HepG2 (cell line): ENCODE results near the gene SNAI3. TPM values are rescaled to one million over a fixed set of nuclear protein-coding genes. Genes with fewer than 3 reads are reported as not detected.

Experiments
- IRF2 ChIP-seq: IDR thresholded peaks from 2 replicates; pipeline ENCODE4 v1.6.1; 2018; ENCODE audit warnings: missing genetic modification reagents, missing compliant biosample characterization
- PHF21A ChIP-seq: sonication (generic); formaldehyde crosslinking; IDR thresholded peaks from 2 replicates; pipeline ENCODE4 v1.5.0; 2020; ENCODE audit warnings: mild to moderate bottlenecking, missing genetic modification reagents
- POLR2G ChIP-seq: fragments of 200-400 bp; formaldehyde crosslinking; IDR thresholded peaks from 2 replicates; pipeline ENCODE4 v1.6.1; 2018; ENCODE audit warnings: mild to moderate bottlenecking, low read depth, low read length, moderate library complexity
- ZFYVE20 ChIP-seq: sonication (generic); formaldehyde crosslinking; IDR thresholded peaks from 2 replicates; pipeline ENCODE4 v1.8.0; 2023; ENCODE audit warnings: low read depth, mild to moderate bottlenecking, moderate library complexity, missing genetic modification reagents, borderline replicate concordance
- ZNF143 ChIP-seq: sonication (generic); formaldehyde crosslinking; IDR thresholded peaks from 2 replicates; pipeline ENCODE4 v1.4.0; 2020; ENCODE audit warnings: missing genetic modification reagents
- ZSCAN25 ChIP-seq: sonication (generic); formaldehyde crosslinking; IDR thresholded peaks from 2 replicates; pipeline ENCODE4 v1.8.0; 2022; ENCODE audit warnings: mild to moderate bottlenecking, missing genetic modification reagents
- polyA plus RNA-seq, 8 experiments: library from polyadenylated mRNA; depleted of rRNA in 3 of 8; stranded (reverse) in 7 of 8; unstranded in 1 of 8; fragments of >200 nt; fragmentation: Illumina TruSeq in 4 of 8; extraction: Trizol in 4 of 8; gene quantifications; 2 replicates each; pipeline versions ENCODE4 v1.2.1 to v1.2.3, GENCODE V29; 2011 to 2016; ENCODE audit warnings: low read depth in 4 of 8, missing spikeins in 1 of 8, mixed read lengths in 1 of 8; ENCODE audit not compliant: insufficient read depth in 1 of 8
- total RNA-seq, 5 experiments: library from RNA; depleted of rRNA; stranded (reverse); fragments of >200 nt; fragmentation: Illumina TruSeq; extraction: Trizol; gene quantifications; 2 replicates each; pipeline ENCODE4 v1.2.3, GENCODE V29; 2016; ENCODE audit warnings: low read depth in 1 of 5
- TF ChIP-seq, protein P1 (sequence below): sonication (generic); formaldehyde crosslinking; IDR thresholded peaks from 2 replicates; pipeline ENCODE4 v1.5.1; 2020; ENCODE audit warnings: mild to moderate bottlenecking, missing genetic modification reagents, borderline replicate concordance
- TF ChIP-seq, protein P2 (sequence below): sonication (generic); formaldehyde crosslinking; IDR thresholded peaks from 2 replicates; pipeline ENCODE4 v1.5.0; 2020; ENCODE audit warnings: mild to moderate bottlenecking, missing genetic modification reagents, borderline replicate concordance
- TF ChIP-seq, protein P3 (sequence below), 2 experiments: sonication (generic) in 1 of 2; formaldehyde crosslinking in 1 of 2; IDR thresholded peaks; 2 replicates each; pipeline versions ENCODE4 v1.4.0 to v1.6.1; 2016 to 2020; ENCODE audit warnings: borderline replicate concordance in 1 of 2, low read depth in 1 of 2, mild to moderate bottlenecking in 1 of 2, missing genetic modification reagents in 1 of 2

Gene SNAI3
- total and polyA plus RNA-seq, 2 of the 13 experiments (the other 11 are each of a cell fraction or from before 2014, with no cell fraction given) = 0.09 to 0.18 TPM

DNA sequence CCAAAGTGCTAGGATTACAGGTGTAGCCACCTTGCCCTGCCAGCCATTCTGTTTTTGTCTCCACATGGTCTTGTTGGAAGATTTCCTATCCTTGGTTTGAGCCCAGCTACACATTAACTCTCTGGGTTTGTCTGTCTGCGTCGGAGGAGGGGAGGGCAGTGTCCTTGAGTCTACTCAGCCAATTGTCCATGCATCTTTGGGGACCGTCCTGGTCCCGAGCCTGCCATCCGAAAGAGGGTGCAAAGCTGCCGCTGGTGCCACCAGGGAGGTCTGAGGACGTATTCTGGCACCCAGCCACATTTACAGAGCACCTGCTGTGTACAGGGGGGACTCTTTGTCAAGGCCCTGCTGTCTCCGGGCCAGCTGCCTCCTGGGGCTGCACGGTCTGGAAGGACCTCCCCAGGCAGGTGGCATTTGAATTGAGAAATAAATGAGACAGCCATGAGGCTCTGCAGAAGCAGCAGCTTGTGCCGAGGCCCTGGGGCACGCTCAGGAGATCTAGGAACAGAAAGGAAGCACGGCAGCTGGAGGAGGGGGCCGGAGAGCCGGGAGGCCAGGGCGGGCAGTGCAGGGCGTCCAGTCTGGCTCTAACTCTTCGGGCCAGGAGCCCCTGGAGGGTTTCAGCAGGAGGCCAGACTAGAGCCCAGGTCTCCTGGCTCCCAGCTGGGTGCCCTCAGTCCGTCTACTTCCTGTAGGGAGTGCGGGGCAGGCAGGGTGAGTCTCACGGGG, 36.9 kb downstream of the SNAI3 start (continued):
- TF ChIP-seq, protein P1, sequence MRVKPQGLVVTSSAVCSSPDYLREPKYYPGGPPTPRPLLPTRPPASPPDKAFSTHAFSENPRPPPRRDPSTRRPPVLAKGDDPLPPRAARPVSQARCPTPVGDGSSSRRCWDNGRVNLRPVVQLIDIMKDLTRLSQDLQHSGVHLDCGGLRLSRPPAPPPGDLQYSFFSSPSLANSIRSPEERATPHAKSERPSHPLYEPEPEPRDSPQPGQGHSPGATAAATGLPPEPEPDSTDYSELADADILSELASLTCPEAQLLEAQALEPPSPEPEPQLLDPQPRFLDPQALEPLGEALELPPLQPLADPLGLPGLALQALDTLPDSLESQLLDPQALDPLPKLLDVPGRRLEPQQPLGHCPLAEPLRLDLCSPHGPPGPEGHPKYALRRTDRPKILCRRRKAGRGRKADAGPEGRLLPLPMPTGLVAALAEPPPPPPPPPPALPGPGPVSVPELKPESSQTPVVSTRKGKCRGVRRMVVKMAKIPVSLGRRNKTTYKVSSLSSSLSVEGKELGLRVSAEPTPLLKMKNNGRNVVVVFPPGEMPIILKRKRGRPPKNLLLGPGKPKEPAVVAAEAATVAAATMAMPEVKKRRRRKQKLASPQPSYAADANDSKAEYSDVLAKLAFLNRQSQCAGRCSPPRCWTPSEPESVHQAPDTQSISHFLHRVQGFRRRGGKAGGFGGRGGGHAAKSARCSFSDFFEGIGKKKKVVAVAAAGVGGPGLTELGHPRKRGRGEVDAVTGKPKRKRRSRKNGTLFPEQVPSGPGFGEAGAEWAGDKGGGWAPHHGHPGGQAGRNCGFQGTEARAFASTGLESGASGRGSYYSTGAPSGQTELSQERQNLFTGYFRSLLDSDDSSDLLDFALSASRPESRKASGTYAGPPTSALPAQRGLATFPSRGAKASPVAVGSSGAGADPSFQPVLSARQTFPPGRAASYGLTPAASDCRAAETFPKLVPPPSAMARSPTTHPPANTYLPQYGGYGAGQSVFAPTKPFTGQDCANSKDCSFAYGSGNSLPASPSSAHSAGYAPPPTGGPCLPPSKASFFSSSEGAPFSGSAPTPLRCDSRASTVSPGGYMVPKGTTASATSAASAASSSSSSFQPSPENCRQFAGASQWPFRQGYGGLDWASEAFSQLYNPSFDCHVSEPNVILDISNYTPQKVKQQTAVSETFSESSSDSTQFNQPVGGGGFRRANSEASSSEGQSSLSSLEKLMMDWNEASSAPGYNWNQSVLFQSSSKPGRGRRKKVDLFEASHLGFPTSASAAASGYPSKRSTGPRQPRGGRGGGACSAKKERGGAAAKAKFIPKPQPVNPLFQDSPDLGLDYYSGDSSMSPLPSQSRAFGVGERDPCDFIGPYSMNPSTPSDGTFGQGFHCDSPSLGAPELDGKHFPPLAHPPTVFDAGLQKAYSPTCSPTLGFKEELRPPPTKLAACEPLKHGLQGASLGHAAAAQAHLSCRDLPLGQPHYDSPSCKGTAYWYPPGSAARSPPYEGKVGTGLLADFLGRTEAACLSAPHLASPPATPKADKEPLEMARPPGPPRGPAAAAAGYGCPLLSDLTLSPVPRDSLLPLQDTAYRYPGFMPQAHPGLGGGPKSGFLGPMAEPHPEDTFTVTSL (CRISPR knock-in tag) = no peak
- no peak for TF ChIP-seq POLR2G
- TF ChIP-seq IRF2 (CRISPR knock-in tag) = no peak
- no peak for TF ChIP-seq ZFYVE20 (CRISPR knock-in tag)
- TF ChIP-seq, protein P2, sequence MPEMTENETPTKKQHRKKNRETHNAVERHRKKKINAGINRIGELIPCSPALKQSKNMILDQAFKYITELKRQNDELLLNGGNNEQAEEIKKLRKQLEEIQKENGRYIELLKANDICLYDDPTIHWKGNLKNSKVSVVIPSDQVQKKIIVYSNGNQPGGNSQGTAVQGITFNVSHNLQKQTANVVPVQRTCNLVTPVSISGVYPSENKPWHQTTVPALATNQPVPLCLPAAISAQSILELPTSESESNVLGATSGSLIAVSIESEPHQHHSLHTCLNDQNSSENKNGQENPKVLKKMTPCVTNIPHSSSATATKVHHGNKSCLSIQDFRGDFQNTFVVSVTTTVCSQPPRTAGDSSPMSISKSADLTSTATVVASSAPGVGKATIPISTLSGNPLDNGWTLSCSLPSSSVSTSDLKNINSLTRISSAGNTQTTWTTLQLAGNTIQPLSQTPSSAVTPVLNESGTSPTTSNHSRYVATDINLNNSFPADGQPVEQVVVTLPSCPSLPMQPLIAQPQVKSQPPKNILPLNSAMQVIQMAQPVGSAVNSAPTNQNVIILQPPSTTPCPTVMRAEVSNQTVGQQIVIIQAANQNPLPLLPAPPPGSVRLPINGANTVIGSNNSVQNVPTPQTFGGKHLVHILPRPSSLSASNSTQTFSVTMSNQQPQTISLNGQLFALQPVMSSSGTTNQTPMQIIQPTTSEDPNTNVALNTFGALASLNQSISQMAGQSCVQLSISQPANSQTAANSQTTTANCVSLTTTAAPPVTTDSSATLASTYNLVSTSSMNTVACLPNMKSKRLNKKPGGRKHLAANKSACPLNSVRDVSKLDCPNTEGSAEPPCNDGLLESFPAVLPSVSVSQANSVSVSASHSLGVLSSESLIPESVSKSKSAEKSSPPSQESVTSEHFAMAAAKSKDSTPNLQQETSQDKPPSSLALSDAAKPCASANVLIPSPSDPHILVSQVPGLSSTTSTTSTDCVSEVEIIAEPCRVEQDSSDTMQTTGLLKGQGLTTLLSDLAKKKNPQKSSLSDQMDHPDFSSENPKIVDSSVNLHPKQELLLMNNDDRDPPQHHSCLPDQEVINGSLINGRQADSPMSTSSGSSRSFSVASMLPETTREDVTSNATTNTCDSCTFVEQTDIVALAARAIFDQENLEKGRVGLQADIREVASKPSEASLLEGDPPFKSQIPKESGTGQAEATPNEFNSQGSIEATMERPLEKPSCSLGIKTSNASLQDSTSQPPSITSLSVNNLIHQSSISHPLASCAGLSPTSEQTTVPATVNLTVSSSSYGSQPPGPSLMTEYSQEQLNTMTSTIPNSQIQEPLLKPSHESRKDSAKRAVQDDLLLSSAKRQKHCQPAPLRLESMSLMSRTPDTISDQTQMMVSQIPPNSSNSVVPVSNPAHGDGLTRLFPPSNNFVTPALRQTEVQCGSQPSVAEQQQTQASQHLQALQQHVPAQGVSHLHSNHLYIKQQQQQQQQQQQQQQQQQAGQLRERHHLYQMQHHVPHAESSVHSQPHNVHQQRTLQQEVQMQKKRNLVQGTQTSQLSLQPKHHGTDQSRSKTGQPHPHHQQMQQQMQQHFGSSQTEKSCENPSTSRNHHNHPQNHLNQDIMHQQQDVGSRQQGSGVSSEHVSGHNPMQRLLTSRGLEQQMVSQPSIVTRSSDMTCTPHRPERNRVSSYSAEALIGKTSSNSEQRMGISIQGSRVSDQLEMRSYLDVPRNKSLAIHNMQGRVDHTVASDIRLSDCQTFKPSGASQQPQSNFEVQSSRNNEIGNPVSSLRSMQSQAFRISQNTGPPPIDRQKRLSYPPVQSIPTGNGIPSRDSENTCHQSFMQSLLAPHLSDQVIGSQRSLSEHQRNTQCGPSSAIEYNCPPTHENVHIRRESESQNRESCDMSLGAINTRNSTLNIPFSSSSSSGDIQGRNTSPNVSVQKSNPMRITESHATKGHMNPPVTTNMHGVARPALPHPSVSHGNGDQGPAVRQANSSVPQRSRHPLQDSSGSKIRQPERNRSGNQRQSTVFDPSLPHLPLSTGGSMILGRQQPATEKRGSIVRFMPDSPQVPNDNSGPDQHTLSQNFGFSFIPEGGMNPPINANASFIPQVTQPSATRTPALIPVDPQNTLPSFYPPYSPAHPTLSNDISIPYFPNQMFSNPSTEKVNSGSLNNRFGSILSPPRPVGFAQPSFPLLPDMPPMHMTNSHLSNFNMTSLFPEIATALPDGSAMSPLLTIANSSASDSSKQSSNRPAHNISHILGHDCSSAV (CRISPR knock-in tag) = peak; percentile 45; the same call in 1 of the 2 replicates
- no peak for TF ChIP-seq ZNF143
- TF ChIP-seq, protein P3, sequence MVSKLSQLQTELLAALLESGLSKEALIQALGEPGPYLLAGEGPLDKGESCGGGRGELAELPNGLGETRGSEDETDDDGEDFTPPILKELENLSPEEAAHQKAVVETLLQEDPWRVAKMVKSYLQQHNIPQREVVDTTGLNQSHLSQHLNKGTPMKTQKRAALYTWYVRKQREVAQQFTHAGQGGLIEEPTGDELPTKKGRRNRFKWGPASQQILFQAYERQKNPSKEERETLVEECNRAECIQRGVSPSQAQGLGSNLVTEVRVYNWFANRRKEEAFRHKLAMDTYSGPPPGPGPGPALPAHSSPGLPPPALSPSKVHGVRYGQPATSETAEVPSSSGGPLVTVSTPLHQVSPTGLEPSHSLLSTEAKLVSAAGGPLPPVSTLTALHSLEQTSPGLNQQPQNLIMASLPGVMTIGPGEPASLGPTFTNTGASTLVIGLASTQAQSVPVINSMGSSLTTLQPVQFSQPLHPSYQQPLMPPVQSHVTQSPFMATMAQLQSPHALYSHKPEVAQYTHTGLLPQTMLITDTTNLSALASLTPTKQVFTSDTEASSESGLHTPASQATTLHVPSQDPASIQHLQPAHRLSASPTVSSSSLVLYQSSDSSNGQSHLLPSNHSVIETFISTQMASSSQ (IDR thresholded peaks at IDR 0.05; ENCODE audit: low read depth) = 0 out of 2 replicates have a peak, but pooled peaks have one; percentile 9
- TF ChIP-seq, protein P3 (CRISPR knock-in tag; IDR thresholded peaks at IDR 0.05; ENCODE audit: borderline replicate concordance) = peak; percentile 40; the same call in 1 of the 2 replicates
- TF ChIP-seq PHF21A = peak; percentile 49; the same call in 1 of the 2 replicates
- TF ChIP-seq ZSCAN25 (CRISPR knock-in tag) = no peak
